GM10248 (cell line): ENCODE data around the gene NUMA1.
A peak's percentile ranks its signal among the peaks of the same experiment; 100 is the strongest.

Experiments
- CTCF ChIA-PET: fragments of 300-600 bp; sonication (Branson Sonifier 250); formaldehyde crosslinking; extraction: SDS; loops from one replicate; lab custom pipeline; 2021; ENCODE audit warnings: antibody characterized with exemption; lab: Yijun Ruan, JAX
- POLR2A ChIA-PET: fragments of 350-650 bp; sonication (Branson Sonifier 250); formaldehyde crosslinking; extraction: SDS; loops from one replicate; lab custom pipeline; 2020; ENCODE audit warnings: antibody characterized with exemption; lab: Yijun Ruan, JAX
- DNase-seq: peaks from one replicate; pipeline ENCODE4 v3.0.0; 2012; ENCODE audit errors: extremely low spot score
- CTCF ChIP-seq: IDR thresholded peaks from 2 replicates; pipeline ENCODE4 v1.5.1; 2012; ENCODE audit warnings: mild to moderate bottlenecking, low read depth; ENCODE audit errors: extremely low read depth, missing control alignments, control extremely low read depth

The NUMA1 gene, protein sequence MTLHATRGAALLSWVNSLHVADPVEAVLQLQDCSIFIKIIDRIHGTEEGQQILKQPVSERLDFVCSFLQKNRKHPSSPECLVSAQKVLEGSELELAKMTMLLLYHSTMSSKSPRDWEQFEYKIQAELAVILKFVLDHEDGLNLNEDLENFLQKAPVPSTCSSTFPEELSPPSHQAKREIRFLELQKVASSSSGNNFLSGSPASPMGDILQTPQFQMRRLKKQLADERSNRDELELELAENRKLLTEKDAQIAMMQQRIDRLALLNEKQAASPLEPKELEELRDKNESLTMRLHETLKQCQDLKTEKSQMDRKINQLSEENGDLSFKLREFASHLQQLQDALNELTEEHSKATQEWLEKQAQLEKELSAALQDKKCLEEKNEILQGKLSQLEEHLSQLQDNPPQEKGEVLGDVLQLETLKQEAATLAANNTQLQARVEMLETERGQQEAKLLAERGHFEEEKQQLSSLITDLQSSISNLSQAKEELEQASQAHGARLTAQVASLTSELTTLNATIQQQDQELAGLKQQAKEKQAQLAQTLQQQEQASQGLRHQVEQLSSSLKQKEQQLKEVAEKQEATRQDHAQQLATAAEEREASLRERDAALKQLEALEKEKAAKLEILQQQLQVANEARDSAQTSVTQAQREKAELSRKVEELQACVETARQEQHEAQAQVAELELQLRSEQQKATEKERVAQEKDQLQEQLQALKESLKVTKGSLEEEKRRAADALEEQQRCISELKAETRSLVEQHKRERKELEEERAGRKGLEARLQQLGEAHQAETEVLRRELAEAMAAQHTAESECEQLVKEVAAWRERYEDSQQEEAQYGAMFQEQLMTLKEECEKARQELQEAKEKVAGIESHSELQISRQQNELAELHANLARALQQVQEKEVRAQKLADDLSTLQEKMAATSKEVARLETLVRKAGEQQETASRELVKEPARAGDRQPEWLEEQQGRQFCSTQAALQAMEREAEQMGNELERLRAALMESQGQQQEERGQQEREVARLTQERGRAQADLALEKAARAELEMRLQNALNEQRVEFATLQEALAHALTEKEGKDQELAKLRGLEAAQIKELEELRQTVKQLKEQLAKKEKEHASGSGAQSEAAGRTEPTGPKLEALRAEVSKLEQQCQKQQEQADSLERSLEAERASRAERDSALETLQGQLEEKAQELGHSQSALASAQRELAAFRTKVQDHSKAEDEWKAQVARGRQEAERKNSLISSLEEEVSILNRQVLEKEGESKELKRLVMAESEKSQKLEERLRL (N-terminal part only)

GRCh38 chr11:72080326-72081183, at the start of gene NUMA1, which contains the start of gene LRRC51:
Gene NUMA1, minus strand, starts transcription at chr11:72080542. Its CDS starts 44,599 bp downstream, at chr11:72035943.
Gene LRRC51, plus strand, starts transcription at chr11:72080850. Its CDS starts 8,234 bp downstream, at chr11:72089084.
- CTCF ChIA-PET = interaction anchor here (1.1 to 2.3 kb wide), 4 partner anchors 10 to 65 kb away, joined by 4 to 35 read pairs (median 7); no protein-coding TSS in a partner anchor
- POLR2A ChIA-PET = no interaction called here
- peak; percentile 93 for DNase-seq
- no peak for TF ChIP-seq CTCF

- CTCF ChIA-PET = interaction anchor here (1.1 to 2.3 kb wide), 4 partner anchors 9 to 104 kb away, joined by 3 to 11 read pairs (median 4); no protein-coding TSS in a partner anchor
- POLR2A ChIA-PET = no interaction called here
- DNase-seq = no peak
- no peak for TF ChIP-seq CTCF
Measured at GRCh38 chr11:72129381-72129780, 49.0 kb upstream of the NUMA1 start.

DNA sequence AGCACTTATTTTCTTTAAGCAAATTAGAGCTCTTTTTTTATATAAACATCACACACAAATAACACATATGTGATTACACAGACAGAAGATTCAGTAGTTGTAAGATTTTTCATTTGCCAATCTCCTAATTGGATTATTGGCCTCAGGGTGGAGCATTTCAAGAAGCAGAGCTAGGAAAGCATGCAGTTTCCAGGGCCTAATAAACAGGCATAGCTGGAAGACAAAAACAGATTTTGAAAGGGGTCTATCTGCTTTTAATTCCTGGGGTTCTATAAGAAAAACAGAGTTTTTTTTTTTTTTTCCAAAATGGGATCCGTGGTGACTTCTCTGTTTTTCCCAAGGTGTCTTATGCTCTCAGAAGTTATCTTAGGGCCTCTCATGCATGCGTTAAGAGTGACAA, 47.6 kb upstream of the NUMA1 start:
- CTCF ChIA-PET = interaction anchor here (1.1 to 4.1 kb wide), 2 partner anchors 16 to 89 kb away, joined by 3 to 25 read pairs; no protein-coding TSS in a partner anchor

DNA sequence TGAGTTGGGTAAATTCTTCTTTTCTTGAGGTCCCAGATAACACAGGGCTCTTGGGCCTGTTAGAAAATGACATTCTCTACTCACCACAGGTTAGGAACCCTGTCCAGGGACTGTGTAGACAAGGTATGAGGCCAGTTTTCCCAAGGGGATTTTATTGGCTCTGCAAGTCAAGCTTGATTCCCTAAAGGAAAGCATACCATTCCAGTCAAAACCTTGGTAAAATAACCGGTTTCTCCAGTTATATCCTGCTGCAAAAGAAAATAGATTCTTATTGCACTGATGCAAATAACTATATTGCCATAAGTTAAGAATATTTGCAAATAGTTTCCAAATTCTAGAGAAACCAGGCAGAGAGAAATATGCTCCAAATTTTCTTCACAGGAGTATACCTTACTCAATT, 45.6 kb upstream of the NUMA1 start:
- ChIA-PET POLR2A (no interaction called here), CTCF (interaction anchor here (1.1 to 4.1 kb wide), 4 partner anchors 11 to 101 kb away, joined by 3 to 25 read pairs (median 4); partner anchors contain the start of gene ANAPC15)
- no peak for DNase-seq
- TF ChIP-seq CTCF = no peak

More for the DNA sequence above, 47.6 kb upstream of the NUMA1 start:
- no peak for DNase-seq
- TF ChIP-seq CTCF = no peak
- POLR2A ChIA-PET = no interaction called here

DNA sequence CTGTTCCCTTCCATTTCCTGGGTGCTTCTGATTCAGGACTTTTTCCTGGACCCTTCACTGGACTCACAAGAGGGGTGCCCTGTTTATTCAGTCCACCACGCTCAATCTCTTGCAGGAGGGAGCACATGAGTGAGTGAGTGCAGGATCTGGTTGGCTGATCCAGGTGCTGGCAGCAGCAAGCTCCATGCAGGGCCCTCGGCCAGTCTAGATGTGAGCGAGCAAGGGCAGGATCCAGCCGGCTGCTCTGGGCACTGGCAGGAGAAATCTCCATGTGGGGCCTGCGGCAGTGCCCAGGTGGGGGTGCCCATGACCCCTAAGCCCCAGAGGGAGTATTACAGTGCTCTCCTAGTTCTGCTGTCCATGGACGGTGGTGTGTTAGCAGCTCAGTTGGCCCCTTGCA, 43.7 kb upstream of the NUMA1 start:
- ChIA-PET CTCF (interaction anchor here (1.3 to 1.9 kb wide), 2 partner anchors 20 to 99 kb away, joined by 5 to 6 read pairs; no protein-coding TSS in a partner anchor), POLR2A (no interaction called here)
- TF ChIP-seq CTCF = no peak
- DNase-seq = no peak
